RKO (cell line): ENCODE results near the gene LARGE1.
A peak's percentile ranks its signal among the peaks of the same experiment; 100 is the strongest.
"Not testable (repeated sequence)": the region's sequence is repeated elsewhere in the genome, so short reads cannot be mapped to it uniquely, and the experiment has no call there.

Experiments
- DNase-seq: peaks from one replicate; pipeline ENCODE4 v3.0.0-alpha.2; 2016; ENCODE audit warnings: low spot score

LARGE1 gene

GRCh38 chr22:33591946-33592345 is 328.3 kb downstream of the LARGE1 start:
- DNase-seq, result no peak

DNA sequence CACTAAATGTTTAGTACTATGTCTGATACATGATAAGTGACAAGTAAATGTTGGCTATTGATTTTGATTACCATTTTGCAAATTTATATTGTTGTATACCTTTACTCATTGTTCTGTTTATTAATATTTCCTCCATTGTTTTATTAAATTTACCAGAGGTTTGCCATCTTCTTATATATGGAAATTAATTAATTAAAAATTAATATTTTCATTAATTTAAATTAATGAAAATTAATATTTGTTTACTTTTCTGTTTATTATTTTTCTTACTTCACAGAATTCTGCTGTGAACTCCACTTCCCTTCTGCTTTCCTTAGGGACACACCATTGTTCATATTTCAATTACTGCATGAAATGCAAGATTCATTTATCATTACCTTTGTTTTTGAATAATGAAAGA is 331.0 kb downstream of the LARGE1 start:
- DNase-seq, result no peak

DNA sequence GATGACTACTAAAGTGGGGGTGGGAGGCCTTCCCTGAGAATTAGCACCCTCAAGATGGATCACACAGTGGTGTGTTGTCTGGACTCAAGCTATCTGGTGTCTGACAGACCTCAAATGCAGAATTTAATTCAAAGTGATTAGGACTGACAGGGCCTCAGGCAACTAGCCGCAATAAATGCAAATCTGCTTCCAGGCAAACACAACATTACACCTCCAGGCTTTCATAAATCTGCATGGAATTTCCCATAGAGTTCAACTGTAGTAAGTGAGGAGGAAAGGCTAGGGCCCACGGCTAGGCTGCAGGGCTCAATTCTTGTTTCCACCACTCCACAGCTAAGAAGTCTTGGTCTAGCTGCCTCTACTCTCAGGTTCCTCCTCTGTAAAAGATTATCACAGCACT is 331.4 kb downstream of the LARGE1 start:
- no peak for DNase-seq

- no peak for DNase-seq
These were observed 336.1 kb downstream of the LARGE1 start for GRCh38 chr22:33584152-33584551.

DNA sequence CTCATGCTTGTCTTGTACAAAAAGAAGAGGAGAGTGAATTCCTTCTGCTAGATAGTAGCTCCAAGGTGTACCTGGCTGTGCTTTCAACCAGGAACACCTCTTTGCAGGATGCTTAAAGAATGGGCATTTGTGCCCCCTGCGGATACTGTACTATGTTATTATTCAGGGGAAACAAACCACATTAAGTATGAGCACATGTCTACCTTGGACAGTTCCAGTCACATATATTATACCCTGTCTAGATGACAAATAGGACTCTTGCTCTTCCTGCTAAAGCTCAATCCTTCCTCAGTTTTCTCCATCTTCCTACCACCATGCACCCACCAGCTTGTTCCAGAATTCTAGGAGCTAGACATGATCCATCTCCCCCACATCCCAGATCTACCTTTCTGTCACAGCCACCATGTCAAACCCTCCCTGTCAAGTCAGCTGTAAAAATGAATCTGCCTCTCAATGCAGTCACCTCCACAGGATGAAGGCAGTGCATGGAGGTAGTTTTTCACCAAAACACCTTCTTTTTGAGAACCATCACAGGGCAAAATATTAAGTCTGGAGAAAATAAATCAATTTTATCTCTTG is 337.4 kb downstream of the LARGE1 start:
- DNase-seq, result no peak

DNA sequence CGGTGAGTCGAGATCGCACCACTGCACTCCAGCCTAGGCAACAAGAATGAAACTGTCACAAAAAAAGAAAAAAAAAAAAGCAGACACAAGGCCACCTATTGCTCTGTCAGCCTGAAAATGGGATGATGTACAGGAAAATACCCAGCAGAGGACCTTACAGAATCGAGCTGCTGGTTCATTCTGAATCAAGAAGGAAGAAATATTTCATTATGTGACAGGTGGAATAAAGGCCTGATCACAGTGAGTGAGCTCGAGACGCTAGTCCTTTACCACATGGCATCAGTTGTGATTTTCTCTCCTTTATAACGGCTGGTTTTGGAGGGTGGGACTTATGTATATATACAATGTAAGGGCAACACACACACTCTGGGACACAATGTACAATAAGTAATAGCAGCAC is 340.0 kb downstream of the LARGE1 start:
- no peak for DNase-seq

GRCh38 chr22:33579448-33580093 is 340.7 kb downstream of the LARGE1 start:
- DNase-seq, result peak; percentile 55

GRCh38 chr22:33578752-33579151 is 341.5 kb downstream of the LARGE1 start:
- no peak for DNase-seq

- DNase-seq, result no peak
These were observed 342.3 kb downstream of the LARGE1 start for GRCh38 chr22:33577862-33578411.

- no peak for DNase-seq
These were observed 344.1 kb downstream of the LARGE1 start for GRCh38 chr22:33576205-33576604.

- DNase-seq, result no peak
These were observed 344.5 kb downstream of the LARGE1 start for GRCh38 chr22:33575771-33576170.

GRCh38 chr22:33575041-33575440 is 345.2 kb downstream of the LARGE1 start:
- no peak for DNase-seq

DNA sequence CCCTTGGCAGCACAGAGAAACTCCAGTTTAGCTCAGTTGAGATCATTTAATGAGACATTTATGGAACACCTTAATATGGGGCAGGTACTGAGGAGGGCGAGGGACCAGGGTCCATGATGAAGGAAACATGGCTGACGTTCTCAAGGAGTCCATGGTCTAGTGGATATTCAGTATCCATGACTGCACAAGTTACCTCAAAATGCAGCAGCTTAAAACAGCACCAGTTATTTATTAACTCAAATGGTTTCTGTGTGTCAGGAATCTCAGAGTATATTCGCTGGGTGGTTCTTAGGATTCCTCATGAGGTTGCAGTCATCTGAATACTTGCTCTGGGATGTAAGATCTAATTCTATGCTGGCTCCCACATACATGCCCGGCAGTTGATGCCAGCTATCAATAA is 346.8 kb downstream of the LARGE1 start:
- no peak for DNase-seq

- no peak for DNase-seq
These were observed 348.2 kb downstream of the LARGE1 start for GRCh38 chr22:33572086-33572485.

GRCh38 chr22:33570110-33570509 is 350.2 kb downstream of the LARGE1 start:
- no peak for DNase-seq

DNA sequence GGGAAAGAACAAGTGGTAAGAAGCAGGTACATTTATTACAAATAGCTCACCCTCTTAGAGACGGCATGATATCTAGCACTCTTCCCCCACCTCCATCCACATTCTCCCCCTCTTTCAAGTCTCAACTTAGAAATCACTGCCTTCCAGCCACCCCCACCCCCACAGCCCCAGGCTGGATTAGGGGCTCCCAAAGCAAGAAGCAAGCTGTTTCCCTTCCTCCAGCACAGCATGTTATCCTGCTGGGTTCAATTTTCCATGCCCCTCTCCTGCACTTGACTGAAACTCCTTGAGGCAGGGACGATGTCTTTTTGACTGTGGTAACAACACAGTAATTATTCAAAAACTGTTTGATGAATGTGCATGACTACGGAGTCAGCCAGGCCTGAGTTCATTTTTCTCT is 350.7 kb downstream of the LARGE1 start:
- no peak for DNase-seq

DNA sequence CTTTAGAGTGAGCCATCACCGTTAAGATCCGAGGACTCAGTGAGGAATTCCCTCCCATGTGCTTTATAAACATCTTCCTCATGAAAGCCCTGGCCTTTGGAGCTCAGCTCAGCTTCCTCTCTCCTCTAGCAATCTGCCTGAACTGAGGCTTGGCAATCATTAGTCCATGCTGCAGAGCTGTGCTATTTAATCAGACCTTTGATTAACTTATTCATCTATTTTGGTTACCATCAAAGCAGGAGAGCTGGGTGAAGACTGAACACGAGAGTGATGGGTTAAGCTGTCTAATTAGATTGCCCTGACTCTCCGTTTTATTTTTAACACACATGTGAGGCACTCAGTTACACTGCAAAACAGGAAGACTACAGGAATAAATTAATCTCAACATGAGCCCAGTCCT is 351.3 kb downstream of the LARGE1 start:
- DNase-seq, result no peak

- not testable (repeated sequence) for DNase-seq
These were observed 353.8 kb downstream of the LARGE1 start for GRCh38 chr22:33566495-33566894.

DNA sequence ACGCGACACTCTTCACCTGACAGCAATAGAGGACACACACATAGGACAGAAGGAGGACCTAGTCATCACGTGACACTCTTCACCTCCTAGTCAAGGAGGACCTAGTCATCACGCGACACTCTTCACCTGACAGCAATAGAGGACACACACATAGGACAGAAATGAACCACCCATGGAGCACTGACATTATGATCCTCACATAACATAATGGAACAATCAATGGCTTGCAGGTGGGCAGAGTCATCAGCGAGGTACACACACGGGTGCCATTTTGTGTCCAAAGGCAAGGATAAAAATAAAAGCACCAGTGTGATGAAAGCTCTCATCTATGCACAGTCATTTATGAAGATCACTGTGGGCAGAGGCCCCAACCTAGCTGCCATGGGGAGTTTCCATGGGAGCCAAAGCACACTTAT is 354.7 kb downstream of the LARGE1 start:
- no peak for DNase-seq

GRCh38 chr22:33564683-33565082 is 355.6 kb downstream of the LARGE1 start:
- DNase-seq, result no peak

DNA sequence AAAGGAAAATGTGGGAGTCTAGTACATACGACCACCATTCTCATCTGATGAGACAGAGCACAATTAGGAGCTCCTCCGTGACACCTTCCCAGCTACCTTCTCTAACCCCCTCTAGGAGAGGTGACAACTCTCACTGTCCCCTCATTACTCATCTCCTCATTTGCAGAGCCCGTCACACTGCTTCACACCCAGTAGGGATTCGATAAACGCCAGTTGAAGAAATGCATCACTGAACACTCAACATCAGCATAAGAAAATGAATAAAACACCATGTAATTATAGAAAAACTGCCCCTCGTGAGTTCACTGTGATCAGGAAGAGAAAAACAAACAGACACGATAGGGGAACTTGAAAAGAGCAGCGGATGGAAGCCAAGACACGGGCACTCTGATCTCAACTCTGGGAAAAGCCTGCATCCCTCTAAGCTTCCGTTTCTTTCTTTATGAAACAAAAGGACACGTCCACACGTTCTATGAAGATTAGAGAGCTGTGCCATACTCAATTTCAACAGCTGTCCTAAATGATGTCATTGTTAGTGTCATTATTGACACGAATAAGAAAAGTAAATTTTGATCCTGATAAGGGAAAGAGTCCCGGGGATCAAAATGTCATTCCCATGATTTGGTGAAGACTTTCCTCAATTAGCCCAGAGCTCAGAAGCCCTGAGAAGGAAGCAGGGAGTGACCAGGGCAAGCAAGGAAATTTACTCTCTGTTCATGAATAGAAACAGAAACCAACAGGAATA is 356.9 kb downstream of the LARGE1 start:
- DNase-seq, result no peak

GRCh38 chr22:33562501-33562900 is 357.8 kb downstream of the LARGE1 start:
- DNase-seq, result no peak

DNA sequence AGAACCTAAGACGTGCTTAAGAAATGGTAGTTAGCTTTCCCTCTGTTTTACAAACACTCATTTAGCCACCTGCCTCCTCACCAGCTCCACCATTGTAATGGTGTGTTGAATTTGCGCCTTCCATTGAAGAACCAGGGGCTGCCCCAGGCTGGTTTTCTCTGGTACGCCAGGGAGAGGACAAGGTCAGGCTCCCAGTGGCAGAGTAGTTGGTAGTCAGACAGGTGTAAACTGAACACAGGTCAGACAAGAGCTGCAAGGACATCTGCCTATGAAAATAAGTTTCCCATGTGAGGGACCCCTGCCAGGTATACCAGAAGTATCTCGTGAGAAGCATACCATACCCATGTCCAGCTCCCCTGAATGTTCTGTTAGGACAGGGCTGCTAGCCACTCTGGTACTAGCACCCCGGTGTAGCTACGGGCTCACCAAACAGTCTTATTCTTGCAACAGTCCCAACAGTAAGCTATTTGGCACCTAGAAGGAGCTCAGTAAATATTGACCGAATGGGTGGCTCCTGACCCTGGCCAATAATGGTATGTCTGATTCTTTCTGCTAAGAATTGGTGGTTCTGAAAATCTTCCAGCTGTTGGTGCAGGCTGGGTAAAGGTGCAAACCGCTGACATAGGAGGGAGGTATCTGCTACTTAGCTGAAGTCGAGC is 359.0 kb downstream of the LARGE1 start:
- no peak for DNase-seq
